ENCODE measurements around the gene OR1A1.

- TF ChIP-seq EZH2phosphoT487 (conservative IDR thresholded peaks at IDR 0.05; ENCODE audit: low read length): no peak
- no peak for TF ChIP-seq CTCF (IDR thresholded peaks at IDR 0.05; ENCODE audit: insufficient read depth, low read length, poor library complexity, severe bottlenecking)
Measured at GRCh38 chr17:3260600-3260999, 53.1 kb downstream of the OR1A1 start.

Measured in SU-DHL-6 (cell line).